Mucosa of descending colon (tissue), 3 donors: ENCODE results near the gene AURKB. TPM values are rescaled to one million over a fixed set of nuclear protein-coding genes. Genes with fewer than 3 reads are reported as not detected.

Source experiments
- ATAC-seq: fragments of 200-7000 bp; cut with Tn5 transposase; one replicate; pipeline ENCODE4 v1.9.1; 2020; ENCODE audit warnings: mild to moderate bottlenecking, moderate library complexity
- DNase-seq, 3 donors: peaks; one replicate each; pipeline ENCODE4 v3.0.0-alpha.2; 2020
- H3K36me3 ChIP-seq: fragments of 200-600 bp; one replicate; pipeline ENCODE4 v1.8.0; 2021; ENCODE audit warnings: low read depth, mild to moderate bottlenecking
- H3K4me1 ChIP-seq: fragments of 200-600 bp; one replicate; pipeline ENCODE4 v1.8.0; 2021; ENCODE audit warnings: low read depth, mild to moderate bottlenecking
- H3K4me3 ChIP-seq: fragments of 200-600 bp; one replicate; pipeline ENCODE4 v1.8.0; 2021; ENCODE audit warnings: mild to moderate bottlenecking
- H3K9me3 ChIP-seq: fragments of 200-600 bp; one replicate; pipeline ENCODE4 v1.8.0; 2021; ENCODE audit warnings: mild to moderate bottlenecking
- intact Hi-C, 2 donors: fragments of 100-400 bp; cut with DNase I in 1 of 2; cut with micrococcal nuclease in 1 of 2; formaldehyde crosslinking; loops; one replicate each; pipeline versions ENCODE4 v1.11.0 to v1.11.1; 2022; cut with DNase I, micrococcal nuclease
- total RNA-seq, 3 donors: library from RNA; stranded (reverse); fragmentation: NEBNext Ultra II Directional in 2 of 3; extraction: Animal tissue kit (Norgen Biotek cat#: 25700) in 2 of 3; gene quantifications; one replicate each; pipeline versions ENCODE4 v1.2.1 to v1.2.4, GENCODE V29; 2021 to 2023
- TF ChIP-seq, protein P1 (sequence below): fragments of 200-600 bp; IDR thresholded peaks from one replicate; pipeline ENCODE4 v1.8.0; 2022; ENCODE audit warnings: antibody characterized with exemption, mild to moderate bottlenecking
- donor health status: DM: no; HTN: no; CAD: no; lungs with moderate emphysema.
- donor health status: DM: no; HTN: no; CAD: no.
- donor health status: DM: no; HTN: yes; CAD: no.

Gene AURKB
- total RNA-seq, 3 donors from 2014 or later = 5.2 to 27.3 (median 5.7) TPM

DNA sequence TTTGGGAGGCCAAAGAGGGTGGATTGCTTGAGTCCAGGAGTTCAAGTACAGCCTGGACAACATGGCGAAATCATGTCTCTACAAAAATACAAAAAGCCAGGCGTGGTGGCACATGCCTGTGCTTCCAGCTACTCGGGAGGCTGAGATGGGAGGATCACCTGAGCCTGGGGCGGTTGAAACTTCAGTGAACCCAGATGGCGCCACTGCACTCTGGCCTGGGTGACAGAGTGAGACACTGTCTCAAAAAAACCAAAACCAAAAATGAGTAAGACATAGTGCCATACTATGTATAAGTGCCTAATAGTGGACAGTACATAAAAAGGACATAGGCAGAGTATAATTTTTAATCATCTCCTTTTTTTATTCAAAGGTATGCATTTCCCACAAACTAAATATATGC, 33.5 kb upstream of the AURKB start:
- DNase-seq (no peak), ATAC-seq (no peak)
- TF ChIP-seq, protein P1, sequence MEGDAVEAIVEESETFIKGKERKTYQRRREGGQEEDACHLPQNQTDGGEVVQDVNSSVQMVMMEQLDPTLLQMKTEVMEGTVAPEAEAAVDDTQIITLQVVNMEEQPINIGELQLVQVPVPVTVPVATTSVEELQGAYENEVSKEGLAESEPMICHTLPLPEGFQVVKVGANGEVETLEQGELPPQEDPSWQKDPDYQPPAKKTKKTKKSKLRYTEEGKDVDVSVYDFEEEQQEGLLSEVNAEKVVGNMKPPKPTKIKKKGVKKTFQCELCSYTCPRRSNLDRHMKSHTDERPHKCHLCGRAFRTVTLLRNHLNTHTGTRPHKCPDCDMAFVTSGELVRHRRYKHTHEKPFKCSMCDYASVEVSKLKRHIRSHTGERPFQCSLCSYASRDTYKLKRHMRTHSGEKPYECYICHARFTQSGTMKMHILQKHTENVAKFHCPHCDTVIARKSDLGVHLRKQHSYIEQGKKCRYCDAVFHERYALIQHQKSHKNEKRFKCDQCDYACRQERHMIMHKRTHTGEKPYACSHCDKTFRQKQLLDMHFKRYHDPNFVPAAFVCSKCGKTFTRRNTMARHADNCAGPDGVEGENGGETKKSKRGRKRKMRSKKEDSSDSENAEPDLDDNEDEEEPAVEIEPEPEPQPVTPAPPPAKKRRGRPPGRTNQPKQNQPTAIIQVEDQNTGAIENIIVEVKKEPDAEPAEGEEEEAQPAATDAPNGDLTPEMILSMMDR = no peak
- intact Hi-C loops = no loop called here
- Histone ChIP-seq H3K4me3 (no peak overlapping the region), H3K36me3 (no peaks in the 10 kb centered on the region), H3K9me3 (no peaks in the 10 kb centered on the region), H3K4me1 (no peaks in the 10 kb centered on the region)

DNA sequence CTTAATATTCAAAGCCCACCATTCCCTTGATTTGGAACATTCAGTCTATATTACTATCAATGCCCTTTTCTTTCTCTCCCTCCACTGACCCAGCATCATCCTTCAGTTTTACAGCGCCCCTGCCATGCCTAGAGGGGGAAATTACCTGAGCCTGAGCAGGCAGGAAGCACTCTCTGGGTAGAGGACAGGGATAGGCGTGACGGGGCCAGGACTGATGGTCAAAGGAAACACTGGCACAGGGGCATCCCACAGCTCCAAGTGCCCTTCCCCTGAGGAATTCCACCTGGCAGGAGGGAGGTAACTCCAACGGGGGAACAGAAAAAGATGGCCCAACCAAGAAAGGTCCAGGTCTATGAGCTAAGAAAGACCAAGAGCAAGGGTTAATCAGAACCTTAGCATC, 27.5 kb upstream of the AURKB start:
- Histone ChIP-seq H3K4me1 (no peaks in the 10 kb centered on the region), H3K36me3 (peaks cover 12% of the 10 kb centered on the region), H3K9me3 (no peaks in the 10 kb centered on the region), H3K4me3 (no peak overlapping the region)
- TF ChIP-seq, protein P1 = no peak
- intact Hi-C loops = no loop called here
- DNase-seq (no peak), ATAC-seq (no peak)

DNA sequence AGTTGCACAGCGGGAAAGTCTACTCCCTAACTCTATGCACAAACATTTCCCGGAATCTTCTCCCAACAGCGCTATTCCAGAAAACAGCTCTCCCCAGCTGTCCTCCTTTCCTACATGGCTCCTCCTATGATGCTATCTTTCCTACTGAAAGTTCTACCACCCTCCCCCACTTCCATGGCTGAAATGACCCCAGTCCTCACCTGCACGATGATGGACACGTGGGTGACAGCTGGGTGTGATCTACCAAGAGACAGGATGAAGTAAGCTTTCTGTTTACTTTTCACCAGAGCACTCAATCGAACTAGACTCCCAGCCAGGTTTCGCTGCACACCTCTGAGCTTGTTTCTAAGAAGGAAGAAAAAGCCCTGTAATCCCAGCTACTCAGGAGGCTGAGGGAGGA, 26.8 kb upstream of the AURKB start:
- TF ChIP-seq, protein P1 = no peak
- intact Hi-C loops = no loop called here
- no peaks in the 10 kb centered on the region for H3K9me3 ChIP-seq
- no peak overlapping the region for H3K4me3 ChIP-seq
- H3K4me1 ChIP-seq = no peaks in the 10 kb centered on the region
- DNase-seq (no peak), ATAC-seq (no peak)
- H3K36me3 ChIP-seq = peaks cover 12% of the 10 kb centered on the region

DNA sequence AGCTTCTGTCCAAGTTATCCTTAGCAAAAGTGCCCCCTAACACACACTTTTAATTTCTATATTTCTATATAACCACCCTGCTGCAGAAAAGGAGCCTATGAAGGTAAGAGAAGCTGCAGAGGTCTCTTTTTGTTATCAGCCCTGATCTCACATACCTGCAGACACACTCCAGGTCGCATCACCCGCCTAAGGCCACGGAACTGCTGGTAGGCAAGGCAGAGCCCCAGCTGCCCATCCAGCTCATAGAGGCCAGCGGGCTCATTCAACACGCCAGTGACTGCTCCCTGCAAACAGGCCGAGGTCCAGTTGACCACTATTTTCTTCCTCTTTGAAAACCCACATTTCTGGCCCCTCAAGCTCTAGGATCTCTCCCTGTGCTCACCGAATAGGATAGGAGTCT, 25.3 kb upstream of the AURKB start:
- Histone ChIP-seq H3K9me3 (no peaks in the 10 kb centered on the region), H3K36me3 (peaks cover 12% of the 10 kb centered on the region), H3K4me1 (no peaks in the 10 kb centered on the region), H3K4me3 (no peak overlapping the region)
- intact Hi-C loops = no loop called here
- ATAC-seq = no peak
- TF ChIP-seq, protein P1 = no peak
- no peak for DNase-seq

DNA sequence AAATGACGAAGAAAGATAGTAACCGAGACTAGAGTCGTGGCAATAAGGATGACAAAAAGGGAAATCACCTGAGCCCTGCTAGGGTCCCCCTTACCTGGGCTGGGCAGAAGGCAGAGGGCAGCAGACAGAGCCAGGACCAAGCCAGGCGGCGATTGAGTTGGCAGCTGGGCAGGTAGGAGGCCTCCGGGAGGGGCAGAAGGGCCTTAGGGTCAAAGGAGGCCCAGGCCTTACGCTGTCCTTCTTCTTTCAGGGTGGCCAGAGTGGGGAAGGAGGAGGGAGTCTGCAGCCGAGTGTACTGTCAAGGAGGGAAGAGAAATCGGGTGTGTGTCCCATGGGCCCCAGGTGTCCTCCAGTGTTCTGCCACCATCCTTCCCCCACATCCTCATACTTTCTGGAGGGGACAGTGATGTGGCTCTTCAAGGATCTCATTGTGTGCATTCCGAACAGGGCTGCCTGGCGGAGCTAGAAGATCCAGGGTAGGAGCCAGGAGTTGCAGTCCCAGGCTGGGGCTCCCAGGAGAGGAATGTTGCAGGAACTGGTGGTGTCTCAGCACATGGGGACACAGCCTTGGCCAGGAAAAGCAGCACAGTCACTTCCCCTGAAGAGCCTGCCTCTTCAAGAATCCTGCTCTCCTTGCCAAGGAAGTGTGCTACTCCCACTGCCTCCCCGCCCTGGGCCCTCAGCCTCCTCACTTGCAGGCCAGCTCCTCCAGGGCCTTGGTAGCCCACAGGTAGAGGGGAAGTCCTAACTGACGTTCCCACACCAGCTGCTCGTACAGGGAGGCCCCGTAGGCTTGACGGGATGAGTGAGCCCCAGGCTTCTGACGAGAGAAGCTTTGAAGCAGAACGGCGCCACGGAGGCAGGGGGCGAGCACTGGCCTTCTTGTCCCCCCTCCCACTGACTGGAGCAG, 24.2 kb upstream of the AURKB start:
- no peaks in the 10 kb centered on the region for H3K9me3 ChIP-seq
- TF ChIP-seq, protein P1 = no peak
- H3K4me3 ChIP-seq = no peak overlapping the region
- H3K36me3 ChIP-seq = peaks cover 12% of the 10 kb centered on the region
- DNase-seq (no peak), ATAC-seq (no peak)
- H3K4me1 ChIP-seq = no peaks in the 10 kb centered on the region
- intact Hi-C loops = no loop called here
